ENCODE measurements around the gene CDH1.
"Not testable (repeated sequence)": the region's sequence is repeated elsewhere in the genome, so short reads cannot be mapped to it uniquely, and the experiment has no call there.

CDH1 gene

DNA sequence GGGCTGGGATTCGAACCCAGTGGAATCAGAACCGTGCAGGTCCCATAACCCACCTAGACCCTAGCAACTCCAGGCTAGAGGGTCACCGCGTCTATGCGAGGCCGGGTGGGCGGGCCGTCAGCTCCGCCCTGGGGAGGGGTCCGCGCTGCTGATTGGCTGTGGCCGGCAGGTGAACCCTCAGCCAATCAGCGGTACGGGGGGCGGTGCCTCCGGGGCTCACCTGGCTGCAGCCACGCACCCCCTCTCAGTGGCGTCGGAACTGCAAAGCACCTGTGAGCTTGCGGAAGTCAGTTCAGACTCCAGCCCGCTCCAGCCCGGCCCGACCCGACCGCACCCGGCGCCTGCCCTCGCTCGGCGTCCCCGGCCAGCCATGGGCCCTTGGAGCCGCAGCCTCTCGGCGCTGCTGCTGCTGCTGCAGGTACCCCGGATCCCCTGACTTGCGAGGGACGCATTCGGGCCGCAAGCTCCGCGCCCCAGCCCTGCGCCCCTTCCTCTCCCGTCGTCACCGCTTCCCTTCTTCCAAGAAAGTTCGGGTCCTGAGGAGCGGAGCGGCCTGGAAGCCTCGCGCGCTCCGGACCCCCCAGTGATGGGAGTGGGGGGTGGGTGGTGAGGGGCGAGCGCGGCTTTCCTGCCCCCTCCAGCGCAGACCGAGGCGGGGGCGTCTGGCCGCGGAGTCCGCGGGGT is at the start of gene CDH1:
CDH1 (plus strand) TSS at position 247 of the 684 bp plus-strand sequence; CDS start at position 371, 124 bp downstream.
- DNase-seq: peak in 2 of 14 donors; percentile 7 to 11

DNA sequence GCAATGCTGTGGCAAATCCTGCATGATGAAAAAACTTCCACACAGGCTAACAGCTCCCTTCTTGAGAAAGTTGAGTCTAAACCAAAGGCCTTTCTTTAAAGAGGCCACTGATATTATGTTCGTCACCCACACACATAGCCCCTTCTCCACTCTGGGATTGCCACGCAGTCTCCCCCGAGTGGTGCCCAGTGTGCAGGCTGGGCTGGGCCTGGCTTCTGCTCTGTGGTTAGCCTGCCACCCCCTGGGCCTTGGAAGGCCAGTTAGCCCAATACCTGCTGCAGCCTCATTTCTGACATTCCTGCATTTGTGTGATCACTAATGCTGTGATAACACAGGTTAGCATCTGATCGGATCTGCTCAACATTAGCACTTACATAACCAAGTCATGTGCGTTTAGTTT is 47.2 kb upstream of the CDH1 start:
- DNase-seq: no peak

DNA sequence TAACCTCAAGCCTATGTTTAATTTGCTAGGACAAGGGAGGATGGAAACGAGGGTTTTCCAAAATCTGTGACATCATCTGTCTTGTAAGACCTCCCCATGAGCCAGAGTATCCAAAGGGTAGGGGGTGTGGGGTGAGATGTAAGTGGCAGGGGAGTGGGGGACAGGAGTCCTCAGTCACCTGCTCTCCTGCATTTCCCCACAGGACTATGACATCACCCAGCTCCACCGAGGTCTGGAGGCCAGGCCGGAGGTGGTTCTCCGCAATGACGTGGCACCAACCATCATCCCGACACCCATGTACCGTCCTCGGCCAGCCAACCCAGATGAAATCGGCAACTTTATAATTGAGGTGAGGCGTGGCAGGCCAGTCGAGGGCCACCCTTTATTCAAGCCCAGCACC is 41.5 kb upstream of the CDH1 start:
- DNase-seq: no peak

DNA sequence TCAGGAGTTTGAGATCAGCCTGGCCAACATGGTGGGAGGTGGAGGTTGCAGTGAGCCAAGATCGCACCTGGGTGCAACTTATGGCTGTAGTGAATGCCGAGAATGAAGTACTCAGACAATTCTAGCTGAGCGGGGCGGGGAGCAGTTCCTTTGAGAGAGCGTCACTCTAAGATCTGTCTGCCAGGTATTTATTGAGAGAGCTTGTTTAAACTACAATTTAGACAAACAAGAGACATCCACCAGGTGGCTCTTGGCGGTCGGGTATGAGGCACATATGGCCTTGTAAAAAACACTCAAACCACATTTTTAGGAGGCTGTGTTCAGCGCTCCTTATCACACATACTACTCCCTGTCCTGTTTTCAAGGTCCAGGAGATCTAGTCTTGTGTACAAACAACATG is 40.6 kb upstream of the CDH1 start:
- no peak for DNase-seq

DNA sequence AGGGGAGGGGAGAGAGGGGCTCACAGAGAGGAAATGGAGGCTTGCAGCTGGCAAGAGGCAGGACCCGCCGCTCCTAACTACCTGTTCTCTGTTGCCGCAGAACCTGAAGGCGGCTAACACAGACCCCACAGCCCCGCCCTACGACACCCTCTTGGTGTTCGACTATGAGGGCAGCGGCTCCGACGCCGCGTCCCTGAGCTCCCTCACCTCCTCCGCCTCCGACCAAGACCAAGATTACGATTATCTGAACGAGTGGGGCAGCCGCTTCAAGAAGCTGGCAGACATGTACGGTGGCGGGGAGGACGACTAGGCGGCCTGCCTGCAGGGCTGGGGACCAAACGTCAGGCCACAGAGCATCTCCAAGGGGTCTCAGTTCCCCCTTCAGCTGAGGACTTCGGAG is 39.0 kb upstream of the CDH1 start:
- DNase-seq: no peak

DNA sequence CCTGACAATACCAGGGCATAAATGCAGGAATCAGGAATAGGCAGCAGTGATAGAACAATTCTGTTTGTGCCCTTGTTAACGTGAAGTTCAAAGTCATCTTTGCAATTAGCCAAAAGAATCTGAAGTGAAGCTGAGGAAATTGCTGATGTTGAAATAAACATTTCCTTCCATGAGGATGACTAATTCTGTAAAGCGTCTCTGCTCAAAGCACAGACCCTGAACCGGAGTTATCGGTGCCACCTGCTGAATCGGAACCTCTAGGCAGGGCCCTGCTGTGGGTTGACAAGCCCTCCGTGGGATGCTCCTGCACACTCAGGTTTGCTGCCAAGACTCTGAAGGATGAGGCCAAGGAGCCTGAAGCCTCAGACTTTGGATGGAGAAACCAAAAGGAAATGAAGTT is 37.0 kb upstream of the CDH1 start:
- DNase-seq: no peak

DNA sequence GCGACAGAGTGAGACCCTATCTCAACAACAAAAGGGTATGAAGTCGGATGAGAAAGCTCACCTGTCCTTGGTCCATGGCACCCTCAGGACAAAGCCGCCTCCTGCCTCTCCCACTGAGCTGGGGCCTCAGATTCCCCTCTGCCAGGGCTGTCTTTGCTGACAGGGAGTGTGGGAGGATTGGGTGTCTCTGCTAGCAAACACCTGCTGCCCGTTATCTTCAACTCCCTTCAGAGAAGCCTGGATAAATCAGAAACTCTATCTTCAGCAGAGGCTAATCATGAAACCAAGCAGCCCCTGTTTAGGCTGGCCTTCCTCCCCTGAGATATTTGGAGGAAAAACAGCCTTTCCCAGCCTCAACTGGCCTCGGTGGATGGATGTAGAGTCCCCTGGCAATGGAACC is 36.3 kb upstream of the CDH1 start:
- DNase-seq: no peak

DNA sequence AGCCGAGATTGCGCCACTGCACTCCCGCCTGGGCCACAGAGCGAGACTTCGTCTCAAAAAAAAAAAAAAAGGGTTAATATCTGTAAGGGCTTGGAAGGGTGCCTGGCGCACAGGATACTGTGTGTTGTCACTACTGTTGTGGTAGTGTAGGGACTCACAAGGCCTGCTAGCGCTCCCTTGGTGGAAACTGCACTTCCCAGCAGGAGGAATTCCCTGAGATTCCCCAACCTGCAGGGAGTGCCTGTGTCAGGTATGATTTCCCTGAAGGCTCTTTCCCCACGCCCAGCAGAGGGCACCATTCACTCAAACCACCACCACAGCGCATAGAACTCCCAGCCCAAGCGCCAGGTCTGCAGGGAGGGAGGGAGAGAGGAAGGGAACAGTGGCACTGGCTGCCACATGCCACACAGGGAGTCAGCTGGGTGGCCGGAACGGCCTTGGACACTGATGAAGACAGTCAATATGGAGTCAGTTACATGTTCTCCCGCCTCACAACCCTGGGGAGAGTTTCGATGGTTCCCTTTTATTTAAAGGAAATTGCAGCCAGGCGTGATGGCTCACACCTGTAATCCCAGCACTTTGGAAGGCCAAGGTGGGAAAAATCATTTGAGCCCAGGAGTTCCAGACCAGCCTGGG is 32.7 kb upstream of the CDH1 start:
- DNase-seq: peak in 12 of 14 donors; percentile 3 to 74 (median 61)

DNA sequence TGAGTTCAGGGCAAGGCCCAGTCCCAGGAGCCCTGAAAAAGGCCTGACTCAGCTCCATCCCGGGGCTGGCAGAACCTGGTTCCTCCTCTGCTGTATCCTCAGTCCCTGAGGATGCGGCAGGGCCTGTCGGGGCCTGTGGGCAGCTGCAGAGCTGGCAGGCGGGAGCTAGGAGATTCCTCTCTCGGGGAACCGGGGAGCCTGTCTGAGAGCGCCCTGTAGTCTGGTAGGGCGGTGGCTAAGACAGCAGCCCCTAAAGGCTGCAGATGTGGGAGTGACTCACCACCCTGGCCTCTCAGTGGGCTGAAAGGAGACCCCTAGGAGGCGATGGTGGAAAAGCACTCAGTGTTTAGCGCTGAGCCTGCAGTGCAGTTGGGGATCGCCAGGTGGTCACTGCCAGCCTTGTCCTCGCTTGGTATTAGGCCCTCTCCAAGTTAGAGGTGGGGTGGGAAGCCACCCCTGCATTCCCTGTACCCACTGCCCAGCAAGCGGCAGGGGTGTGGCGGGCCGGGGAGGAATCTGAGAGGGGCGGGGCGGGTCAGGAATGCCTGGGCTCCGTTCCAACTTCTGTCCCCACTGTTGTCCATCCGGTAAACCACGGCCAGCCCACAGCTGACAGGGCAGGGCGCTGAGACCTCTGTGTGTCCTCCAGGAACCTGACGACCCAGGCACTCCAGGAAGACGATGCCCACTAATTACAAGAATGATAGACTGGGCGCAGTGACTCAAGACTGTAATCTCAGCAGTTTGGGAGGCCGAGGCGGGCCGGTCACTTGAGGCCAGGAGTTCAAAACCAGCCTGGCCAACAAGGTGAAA is 29.5 kb upstream of the CDH1 start:
- no peak for DNase-seq

DNA sequence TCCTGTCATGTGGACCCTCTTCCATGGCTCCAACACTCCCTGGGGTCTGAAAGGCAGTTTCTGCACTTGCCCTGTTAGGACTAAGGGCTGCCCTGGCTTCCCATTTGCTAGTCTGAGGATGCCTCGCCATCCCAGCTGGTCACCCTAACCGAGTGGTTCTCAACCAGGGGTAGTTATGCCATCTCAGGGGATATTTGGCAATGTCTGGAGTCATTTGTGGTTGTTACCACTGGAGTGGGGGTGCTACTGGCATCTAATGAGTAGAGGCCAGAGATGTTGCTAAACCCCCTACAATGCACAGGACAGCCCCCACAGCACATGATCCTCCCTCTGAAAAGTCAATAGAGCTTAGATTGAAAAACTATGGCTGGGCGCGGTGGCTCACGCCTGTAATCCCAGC is 26.9 kb upstream of the CDH1 start:
- DNase-seq: no peak

DNA sequence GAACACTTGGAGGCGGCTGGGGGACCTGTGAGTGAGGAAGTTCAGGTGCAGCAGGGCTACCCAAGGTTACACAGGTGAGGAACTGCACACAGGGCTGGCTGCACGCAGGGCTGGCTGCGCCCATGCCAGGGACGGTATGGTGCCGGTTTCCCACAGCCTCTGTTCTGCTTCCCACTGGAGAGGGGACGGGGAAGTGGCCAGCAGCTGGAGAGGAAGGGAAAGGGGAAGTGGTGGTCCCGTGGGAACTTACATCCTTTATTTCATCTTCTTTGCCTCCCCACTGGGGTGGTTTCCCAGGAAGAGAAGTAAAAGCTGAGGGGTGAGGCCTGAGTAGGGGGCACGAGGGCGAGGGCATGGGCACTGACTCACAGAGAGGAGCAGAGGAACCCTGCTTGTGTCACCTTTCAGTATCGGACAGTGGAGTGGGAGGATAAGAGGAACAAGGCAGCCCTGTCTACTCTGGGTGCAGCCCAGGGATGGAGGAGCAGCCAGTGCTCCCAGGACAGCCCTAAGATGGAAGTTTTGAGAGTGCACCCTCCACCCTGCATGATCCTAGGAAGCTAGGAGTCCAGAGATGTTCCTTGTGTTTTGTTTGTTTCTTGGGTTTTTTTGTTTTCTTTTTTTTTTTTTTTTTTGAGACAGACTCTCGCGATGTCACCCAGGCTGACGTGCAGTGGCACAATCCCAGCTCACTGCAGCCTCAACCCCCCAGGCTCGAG is 25.5 kb upstream of the CDH1 start:
- DNase-seq: peak in 2 of 14 donors; percentile 5 to 32

DNA sequence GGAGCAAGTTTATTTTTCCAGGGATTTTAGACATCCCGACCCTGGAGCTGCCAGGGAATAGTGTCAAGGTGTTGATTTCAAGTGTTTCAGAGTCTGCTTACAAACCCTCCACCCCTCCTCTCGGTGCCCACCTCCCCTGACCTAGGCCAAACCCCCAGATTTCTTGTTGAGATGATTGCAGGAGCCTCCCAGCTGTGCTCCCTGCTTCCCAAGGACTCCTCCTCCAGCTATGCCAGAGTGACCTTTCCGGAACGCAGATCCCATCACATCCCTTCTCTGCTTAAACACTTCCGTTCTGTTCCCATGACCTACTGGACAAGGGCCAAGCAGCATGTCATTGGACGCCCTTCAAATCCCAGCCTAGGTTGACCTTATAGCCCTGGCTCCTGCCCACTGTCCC is 23.7 kb upstream of the CDH1 start:
- DNase-seq: no peak

DNA sequence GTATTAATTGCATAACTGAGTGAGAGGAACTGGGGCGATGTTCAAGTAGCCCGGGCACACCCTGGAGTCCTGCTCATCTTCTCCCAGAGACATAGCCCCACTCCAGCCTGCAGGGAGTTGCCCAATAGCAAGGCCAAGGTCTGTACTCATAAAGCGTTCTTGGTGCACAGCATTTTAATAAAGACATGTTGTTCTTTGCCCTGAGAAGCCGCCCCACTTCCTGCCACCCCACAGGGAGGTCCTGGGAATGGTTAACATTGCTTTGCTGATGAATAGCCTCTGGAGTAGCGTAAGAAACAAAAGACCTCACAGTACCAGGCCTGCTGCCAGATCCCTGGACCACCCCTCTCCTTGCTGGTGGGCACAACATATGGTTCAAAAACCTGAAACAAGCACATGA is 21.6 kb upstream of the CDH1 start:
- no peak for DNase-seq

DNA sequence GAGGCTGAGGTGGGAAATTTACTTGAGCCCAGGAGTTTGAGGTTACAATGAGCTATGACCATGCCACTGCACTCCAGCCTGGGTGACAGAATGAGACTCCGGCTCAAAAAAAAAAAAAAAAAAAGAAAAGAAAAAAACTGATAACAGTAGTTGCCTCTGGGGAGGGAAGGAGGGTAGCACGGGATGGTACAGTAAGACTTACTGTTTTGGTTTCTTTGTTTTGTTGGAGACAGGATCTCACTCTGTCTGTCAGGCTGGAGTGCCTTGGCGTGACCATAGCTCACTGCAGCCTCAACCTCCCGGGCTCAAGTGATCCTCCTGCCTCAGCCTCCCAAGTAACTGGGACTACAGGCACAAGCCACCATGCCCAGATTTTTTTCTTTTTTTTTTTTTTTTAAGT is 20.6 kb upstream of the CDH1 start:
- not testable (repeated sequence) for DNase-seq

DNA sequence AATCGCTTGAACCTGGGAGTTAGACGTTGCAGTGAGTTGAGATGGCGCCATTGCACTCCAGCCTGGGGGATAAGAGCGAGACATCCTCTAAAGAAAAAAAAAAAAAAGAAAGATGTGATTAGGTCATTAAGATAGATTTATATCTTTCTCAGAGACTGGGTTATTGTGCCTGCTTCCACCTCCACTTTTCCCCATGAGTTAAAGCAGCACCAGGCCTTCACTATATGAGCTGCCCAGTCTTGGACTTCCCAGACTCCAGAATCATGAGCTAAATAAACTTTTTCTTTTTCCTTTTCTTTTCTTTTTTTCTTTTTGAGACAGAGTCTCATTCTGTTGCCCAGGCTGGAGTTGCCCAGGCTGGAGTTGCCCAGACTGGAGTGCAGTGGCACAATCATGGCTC is 19.4 kb upstream of the CDH1 start:
- DNase-seq: no peak

DNA sequence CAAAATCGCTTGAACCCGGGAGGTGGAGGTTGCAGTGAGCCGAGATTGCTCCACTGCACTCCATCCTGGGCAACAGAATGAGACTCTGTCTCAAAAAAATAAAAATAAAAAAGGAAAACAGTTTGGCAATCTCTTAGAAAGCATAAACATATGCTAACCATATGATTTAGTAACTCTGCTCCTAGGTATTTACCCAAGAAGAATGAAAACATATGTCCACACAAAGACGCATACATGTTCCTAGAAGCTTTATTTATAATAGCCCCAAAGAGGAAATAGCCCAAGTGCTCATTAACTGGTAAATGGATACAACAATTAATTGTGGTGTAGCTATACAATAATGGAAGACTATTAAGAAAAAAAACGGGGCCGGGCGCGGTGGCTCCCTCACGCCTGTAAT is 18.5 kb upstream of the CDH1 start:
- no peak for DNase-seq

DNA sequence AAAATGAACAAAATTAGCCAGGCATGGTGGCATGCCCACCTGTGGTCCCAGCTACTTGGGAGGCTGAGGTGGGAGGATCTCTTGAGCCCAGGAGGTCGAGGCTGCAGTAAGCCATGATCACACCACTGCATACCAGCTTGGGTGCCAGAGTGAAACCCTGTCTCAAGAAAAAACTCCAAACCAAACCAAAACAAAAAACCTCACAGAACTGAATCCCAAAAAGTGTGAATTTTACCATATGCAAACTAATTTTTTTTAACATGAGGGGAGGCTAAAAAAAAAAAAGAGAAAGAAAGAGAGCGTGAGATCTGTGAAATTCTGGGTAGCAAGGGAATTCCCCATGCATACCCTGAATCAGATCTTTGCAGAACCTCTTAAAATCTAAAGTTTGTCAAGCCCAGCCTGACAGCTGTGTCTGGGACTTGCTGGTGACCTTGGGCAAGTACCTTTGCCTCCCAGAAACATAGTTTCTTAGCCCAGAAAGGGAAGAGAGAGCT is 17.1 kb upstream of the CDH1 start:
- no peak for DNase-seq

DNA sequence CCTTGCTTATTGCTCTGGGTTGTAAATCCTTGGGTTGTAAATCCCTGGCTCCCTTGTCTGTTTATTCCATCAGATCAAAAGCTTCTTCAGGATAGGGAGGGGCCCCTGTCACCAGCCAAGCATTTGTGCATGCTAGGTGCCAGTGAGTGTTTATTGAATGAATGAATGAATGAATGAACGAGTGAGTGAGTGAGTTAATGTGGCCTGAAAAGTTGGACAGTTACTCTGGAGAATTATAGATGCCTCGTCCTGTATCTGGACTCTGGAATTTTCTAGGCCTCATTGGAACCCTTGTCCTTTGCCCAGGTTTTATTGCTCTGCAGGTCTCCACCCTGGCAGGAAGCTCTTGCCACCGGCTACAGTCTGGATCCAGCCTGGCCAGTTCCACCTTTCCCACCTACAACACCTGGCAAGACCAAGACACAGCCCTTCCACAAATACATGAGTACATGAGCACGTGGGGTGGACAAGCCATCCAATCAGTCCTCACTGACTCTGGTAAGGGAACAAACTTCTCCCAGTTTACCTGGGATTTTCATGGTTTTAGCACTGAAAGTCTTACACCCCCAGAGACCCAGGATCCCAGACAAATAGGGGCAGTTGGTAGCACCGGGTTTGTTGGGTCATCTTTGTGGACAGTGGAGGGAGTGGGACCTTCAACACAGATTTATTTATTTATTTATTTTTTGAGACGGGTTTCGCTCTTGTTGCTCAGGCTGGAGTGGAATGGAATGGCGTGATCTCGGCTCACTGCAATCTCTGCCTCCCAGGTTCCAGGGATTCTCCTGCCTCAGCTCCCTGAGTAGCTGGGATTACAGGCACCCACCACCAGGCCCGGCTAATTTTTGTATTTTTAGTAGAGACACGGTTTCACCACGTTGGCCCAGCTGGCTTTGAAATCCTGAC is 14.7 kb upstream of the CDH1 start:
- DNase-seq: no peak

DNA sequence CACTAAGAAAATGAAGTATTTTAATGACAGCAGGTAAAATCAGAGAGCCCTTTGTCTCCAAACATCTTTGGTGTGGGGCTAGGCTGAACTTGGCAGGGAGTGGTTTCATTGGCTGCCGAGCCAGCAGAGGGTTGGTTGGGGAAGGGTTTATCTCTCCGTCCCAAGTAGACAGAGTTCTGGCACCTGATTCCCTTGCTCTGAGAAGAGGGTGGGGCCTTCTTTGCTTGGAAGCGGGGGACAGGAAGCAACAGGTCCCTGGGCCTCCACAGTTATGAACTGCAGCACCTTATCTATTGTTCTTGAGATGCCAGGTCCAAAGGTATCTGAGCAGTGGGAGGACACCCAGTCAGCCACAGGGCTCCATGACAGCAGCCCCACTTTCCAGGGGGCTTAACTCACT is 12.3 kb upstream of the CDH1 start:
- DNase-seq: no peak

DNA sequence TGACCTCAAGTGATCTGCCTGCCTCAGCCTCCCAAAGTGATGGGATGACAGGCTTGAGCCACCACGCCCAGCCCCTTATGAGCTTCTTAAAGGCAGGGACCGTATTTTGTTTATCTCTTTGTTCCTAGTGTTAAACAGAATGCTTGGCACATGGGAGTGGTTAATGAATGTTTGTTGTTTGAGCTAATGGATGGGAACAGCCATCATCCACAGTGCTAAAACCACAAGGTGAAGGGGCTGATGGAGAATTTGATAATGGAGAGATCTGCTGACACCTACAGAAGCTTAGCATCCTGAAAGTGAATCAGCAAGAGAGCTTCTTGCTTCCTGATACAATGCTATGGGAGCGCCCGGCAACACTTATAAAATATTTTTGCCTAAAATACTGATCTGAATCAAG is 8.6 kb upstream of the CDH1 start:
- DNase-seq: no peak

DNA sequence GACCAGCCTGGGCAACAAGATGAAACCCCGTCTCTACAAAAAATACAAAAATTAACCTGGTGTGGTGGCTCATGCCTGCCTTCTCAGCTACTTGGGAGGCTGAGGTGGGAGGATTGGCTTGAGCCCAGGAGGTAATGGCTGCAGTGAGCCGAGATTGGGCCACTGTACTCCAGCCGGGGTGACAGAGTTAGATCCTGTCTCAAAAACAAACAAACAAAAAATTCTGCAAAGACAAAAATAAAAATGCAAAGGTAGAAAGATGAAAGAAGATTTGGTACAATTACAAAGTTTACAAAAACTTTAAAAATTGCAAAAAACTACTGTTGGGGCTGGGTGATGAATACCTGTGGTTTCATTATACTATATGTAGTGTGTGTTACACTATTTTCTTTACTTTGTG is 5.5 kb upstream of the CDH1 start:
- no peak for DNase-seq
